ENCODE measurements around the gene MITF.

MITF gene

DNA sequence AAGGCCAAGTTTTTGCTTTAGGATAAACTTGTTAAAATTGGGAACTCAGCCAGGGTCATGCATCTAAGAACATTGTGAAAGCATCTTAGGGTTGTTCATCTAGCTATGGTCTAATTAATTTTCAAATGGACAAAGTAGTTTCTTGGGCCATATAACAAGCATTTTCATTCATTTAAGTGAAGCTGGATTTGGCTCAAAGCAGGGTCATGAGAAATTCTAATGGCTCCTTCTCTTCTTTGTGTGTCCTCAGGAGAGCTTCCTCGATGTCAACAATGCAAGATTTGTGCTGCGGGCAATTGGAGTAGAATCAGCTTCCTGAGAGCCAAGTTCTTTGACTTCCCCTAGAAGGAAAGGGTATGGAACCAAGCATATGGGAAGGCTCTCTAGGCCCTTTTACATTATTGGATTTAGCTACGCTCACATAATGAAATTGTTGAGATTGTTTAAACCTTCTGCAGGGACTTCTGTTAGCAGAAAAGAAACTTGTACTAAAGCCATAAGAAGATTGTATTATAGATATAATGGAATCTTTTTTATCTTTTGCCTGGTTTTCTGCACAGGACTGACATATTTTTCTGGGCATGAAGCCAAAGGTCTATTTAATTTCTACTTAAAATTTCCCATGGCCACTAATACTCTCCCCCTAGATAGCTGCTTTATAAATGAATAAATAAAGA is 258.5 kb downstream of the MITF start:
- no peak for TF ChIP-seq MYC (IDR thresholded peaks at IDR 0.05; ENCODE audit: low read depth, low read length)
- TF ChIP-seq, protein P1, sequence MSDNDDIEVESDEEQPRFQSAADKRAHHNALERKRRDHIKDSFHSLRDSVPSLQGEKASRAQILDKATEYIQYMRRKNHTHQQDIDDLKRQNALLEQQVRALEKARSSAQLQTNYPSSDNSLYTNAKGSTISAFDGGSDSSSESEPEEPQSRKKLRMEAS (IDR thresholded peaks at IDR 0.05; ENCODE audit: low read depth, low read length), result no peak
- TF ChIP-seq, protein P2, sequence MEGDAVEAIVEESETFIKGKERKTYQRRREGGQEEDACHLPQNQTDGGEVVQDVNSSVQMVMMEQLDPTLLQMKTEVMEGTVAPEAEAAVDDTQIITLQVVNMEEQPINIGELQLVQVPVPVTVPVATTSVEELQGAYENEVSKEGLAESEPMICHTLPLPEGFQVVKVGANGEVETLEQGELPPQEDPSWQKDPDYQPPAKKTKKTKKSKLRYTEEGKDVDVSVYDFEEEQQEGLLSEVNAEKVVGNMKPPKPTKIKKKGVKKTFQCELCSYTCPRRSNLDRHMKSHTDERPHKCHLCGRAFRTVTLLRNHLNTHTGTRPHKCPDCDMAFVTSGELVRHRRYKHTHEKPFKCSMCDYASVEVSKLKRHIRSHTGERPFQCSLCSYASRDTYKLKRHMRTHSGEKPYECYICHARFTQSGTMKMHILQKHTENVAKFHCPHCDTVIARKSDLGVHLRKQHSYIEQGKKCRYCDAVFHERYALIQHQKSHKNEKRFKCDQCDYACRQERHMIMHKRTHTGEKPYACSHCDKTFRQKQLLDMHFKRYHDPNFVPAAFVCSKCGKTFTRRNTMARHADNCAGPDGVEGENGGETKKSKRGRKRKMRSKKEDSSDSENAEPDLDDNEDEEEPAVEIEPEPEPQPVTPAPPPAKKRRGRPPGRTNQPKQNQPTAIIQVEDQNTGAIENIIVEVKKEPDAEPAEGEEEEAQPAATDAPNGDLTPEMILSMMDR (IDR thresholded peaks at IDR 0.05; ENCODE audit: low read depth, low read length), result no peak
- TF ChIP-seq POLR2A (IDR thresholded peaks at IDR 0.05; ENCODE audit: extremely low read depth, insufficient read length), result no peak
- DNase-seq (ENCODE audit: low read depth), result no peak
- no peak overlapping the region for H3K4me3 ChIP-seq (ENCODE audit: low read depth, low read length)

DNA sequence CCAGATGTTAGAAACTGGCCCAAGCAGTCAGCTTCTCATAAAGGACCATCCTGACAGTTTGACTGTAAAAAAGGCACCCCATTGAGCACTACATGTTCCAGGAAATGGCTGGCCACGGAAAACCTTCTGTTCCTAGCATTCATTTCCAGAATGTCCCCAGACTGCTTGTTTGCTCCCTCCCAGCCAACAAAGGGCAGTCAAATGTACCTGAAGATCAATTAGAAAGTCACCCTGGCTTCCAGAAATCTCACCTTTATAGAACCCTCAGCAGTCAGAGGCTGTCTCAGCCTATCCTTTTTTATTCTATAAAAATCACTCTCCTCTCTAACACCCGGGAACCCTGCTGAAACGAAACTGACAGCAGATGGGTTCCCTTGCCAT is 259.5 kb downstream of the MITF start:
- no peak for DNase-seq (ENCODE audit: low read depth)
- H3K4me3 ChIP-seq (ENCODE audit: low read depth, low read length), result no peak overlapping the region
- TF ChIP-seq, protein P2 (IDR thresholded peaks at IDR 0.05; ENCODE audit: low read depth, low read length), result no peak
- TF ChIP-seq POLR2A (IDR thresholded peaks at IDR 0.05; ENCODE audit: extremely low read depth, insufficient read length), result no peak
- TF ChIP-seq, protein P1 (IDR thresholded peaks at IDR 0.05; ENCODE audit: low read depth, low read length), result no peak
- TF ChIP-seq MYC (IDR thresholded peaks at IDR 0.05; ENCODE audit: low read depth, low read length), result no peak

DNA sequence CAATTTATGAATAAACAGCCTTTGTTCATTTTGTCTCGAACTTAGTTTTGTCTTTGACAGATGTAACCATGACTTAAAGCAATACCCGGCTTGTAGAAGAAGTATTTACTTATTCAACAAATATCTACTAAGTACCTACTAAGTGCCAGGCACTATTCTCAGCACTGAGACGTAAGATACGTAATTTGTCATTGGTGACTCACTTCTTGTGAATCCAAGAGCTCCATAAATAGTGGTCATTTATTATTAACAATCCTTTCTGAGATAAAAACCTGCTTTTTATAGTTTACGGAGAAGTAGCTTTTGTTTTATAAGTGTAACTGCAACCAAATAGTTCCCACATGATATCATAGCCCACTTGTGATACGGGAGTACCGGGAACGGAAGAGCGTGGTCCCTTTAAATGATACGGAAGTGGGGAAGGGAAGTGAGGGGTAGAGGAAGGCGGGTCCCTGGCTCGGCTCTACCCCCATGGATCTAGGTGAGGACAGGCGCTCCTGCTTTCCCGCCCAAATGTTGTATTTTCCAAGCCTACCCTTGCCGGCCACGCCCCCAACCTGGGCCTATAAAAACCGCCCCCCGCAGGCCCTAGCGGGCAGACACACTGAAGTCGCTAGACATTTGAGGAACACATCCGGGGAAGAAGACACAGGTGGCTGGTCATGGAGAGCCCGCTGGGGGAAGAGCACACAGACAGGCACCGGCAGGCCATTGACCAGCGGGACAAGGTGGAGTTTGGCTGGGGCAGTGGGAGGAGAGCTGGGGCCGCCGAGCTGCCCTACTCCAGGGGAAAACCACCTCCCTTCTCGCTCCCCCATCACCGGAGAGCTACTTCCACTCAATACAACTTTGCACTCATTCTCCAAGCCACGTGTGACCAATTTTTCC is 260.1 kb downstream of the MITF start, which contains the start of gene SAMMSON:
Gene SAMMSON, plus strand, starts transcription at position 594 of the 888 bp plus-strand sequence.
- no peak within 1 kb of the TSS for H3K4me3 ChIP-seq (ENCODE audit: low read depth, low read length)
- TF ChIP-seq POLR2A (IDR thresholded peaks at IDR 0.05; ENCODE audit: extremely low read depth, insufficient read length) (no peak), MYC (IDR thresholded peaks at IDR 0.05; ENCODE audit: low read depth, low read length) (no peak)
- TF ChIP-seq, protein P1 (IDR thresholded peaks at IDR 0.05; ENCODE audit: low read depth, low read length), result no peak
- TF ChIP-seq, protein P2 (IDR thresholded peaks at IDR 0.05; ENCODE audit: low read depth, low read length), result no peak
- no peak for DNase-seq (ENCODE audit: low read depth)

DNA sequence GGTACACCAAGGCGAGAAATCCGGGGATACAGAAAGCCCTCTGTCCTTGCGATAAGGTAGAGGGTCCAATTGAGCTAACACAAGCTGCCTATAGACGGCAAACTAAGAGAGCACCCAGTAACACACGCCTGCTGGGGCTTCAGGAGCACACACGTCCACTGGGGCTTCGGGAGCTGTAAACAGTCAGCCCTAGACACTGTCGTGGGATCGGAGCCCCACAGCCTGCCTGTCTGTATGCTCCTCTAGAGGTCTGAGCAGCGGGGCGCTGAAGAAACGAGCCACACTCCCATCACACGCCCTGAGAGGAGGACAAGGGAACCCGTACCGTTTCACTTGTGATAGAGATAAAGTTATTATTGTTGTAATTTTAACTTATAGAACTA is 260.8 kb downstream of the MITF start:
- DNase-seq (ENCODE audit: low read depth), result no peak
- H3K4me3 ChIP-seq (ENCODE audit: low read depth, low read length), result no peak overlapping the region
- no peak for TF ChIP-seq POLR2A (IDR thresholded peaks at IDR 0.05; ENCODE audit: extremely low read depth, insufficient read length)
- TF ChIP-seq, protein P2 (IDR thresholded peaks at IDR 0.05; ENCODE audit: low read depth, low read length), result no peak
- no peak for TF ChIP-seq MYC (IDR thresholded peaks at IDR 0.05; ENCODE audit: low read depth, low read length)

DNA sequence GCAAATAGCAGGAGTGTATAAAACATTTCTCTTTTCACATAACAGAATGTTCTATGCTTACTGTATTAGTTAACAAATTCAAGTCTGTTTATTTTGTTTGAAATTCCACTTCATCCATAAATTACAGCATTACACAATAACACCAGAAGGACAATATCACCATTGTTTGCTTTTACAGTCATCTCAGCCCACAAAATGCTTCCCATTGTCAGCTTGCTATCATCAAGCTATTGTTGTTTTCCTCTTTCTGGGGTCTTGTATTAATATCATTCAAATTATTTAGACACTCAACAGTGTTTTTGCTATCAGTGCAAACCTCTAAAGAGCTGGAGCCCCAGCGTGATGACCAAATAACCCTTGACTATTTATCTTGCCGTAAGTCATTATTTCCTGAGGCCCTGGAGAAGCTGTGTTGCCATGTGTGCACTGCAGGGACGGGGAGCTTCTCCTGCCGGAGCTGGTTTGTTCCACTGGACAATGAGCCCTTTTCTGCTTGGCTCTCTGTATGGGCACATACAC is 261.4 kb downstream of the MITF start:
- TF ChIP-seq, protein P2 (IDR thresholded peaks at IDR 0.05; ENCODE audit: low read depth, low read length), result no peak
- TF ChIP-seq, protein P1 (IDR thresholded peaks at IDR 0.05; ENCODE audit: low read depth, low read length), result no peak
- no peak overlapping the region for H3K4me3 ChIP-seq (ENCODE audit: low read depth, low read length)
- no peak for DNase-seq (ENCODE audit: low read depth)
